EH (cell line): Measurements from ENCODE around the gene TRAF7.
A peak's percentile ranks its signal among the peaks of the same experiment; 100 is the strongest.

ENCODE experiments used
- DNase-seq: peaks from one replicate; pipeline ENCODE4 v3.0.0-alpha.2; 2015; ENCODE audit warnings: low read depth

TRAF7 gene

GRCh38 chr16:2181952-2182351, 26.4 kb downstream of the TRAF7 start:
- DNase-seq = no peak

GRCh38 chr16:2183671-2184070, 28.1 kb downstream of the TRAF7 start:
- DNase-seq = no peak

- no peak for DNase-seq
These were observed 28.8 kb downstream of the TRAF7 start for GRCh38 chr16:2184346-2184745.

GRCh38 chr16:2184962-2185361, 29.4 kb downstream of the TRAF7 start:
- DNase-seq = no peak

- no peak for DNase-seq
These were observed 30.5 kb downstream of the TRAF7 start for GRCh38 chr16:2186064-2186463.

GRCh38 chr16:2186505-2186904, 30.9 kb downstream of the TRAF7 start:
- DNase-seq = no peak

GRCh38 chr16:2187212-2187611, 31.6 kb downstream of the TRAF7 start:
- DNase-seq = no peak

GRCh38 chr16:2188395-2188794, 32.8 kb downstream of the TRAF7 start:
- no peak for DNase-seq

- no peak for DNase-seq
These were observed 33.8 kb downstream of the TRAF7 start for GRCh38 chr16:2189252-2189893.

GRCh38 chr16:2190002-2190658, 34.5 kb downstream of the TRAF7 start:
- no peak for DNase-seq

- DNase-seq = no peak
These were observed 35.3 kb downstream of the TRAF7 start for GRCh38 chr16:2190659-2191445.

GRCh38 chr16:2191446-2191706, 35.8 kb downstream of the TRAF7 start:
- DNase-seq = no peak

- DNase-seq = peak; percentile 47
These were observed 38.7 kb downstream of the TRAF7 start for GRCh38 chr16:2194166-2194834.

GRCh38 chr16:2194852-2195321, 39.3 kb downstream of the TRAF7 start:
- peak; percentile 46 for DNase-seq

- no peak for DNase-seq
These were observed 40.0 kb downstream of the TRAF7 start for GRCh38 chr16:2195322-2196161.

- peak; percentile 38 for DNase-seq
These were observed 40.8 kb downstream of the TRAF7 start, which contains the start of gene CASKIN1 for GRCh38 chr16:2196162-2196980. Gene CASKIN1 (minus strand): TSS chr16:2196605. CDS start chr16:2196432, 173 bp downstream.

- DNase-seq = no peak
These were observed 41.5 kb downstream of the TRAF7 start for GRCh38 chr16:2196981-2197511.

- DNase-seq = no peak
These were observed 42.2 kb downstream of the TRAF7 start for GRCh38 chr16:2197765-2198164.

GRCh38 chr16:2198283-2198682, 42.7 kb downstream of the TRAF7 start:
- no peak for DNase-seq

- DNase-seq = no peak
These were observed 43.5 kb downstream of the TRAF7 start for GRCh38 chr16:2199095-2199494.
